OCI-LY7 (cell line): ENCODE data around the gene RAP1B. TPM values are rescaled to one million over a fixed set of nuclear protein-coding genes. Genes with fewer than 3 reads are reported as not detected.

ENCODE experiments used
- BruUV-seq: library from RNA; stranded (reverse); fragments of 400-500 nt; replicated peaks from 2 replicates; lab custom pipeline; 2021; lab: Mats Ljungman, UMichigan
- CTCF ChIA-PET: fragments of 300-600 bp; sonication (Branson Sonifier 250); formaldehyde crosslinking; loops from one replicate; lab custom pipeline; 2022; ENCODE audit warnings: antibody characterized with exemption; ENCODE audit not compliant: unreplicated experiment; lab: Charles Lee
- POLR2A ChIA-PET: fragments of 300-600 bp; sonication (Branson Sonifier 250); formaldehyde crosslinking; loops from one replicate; lab custom pipeline; 2022; ENCODE audit warnings: antibody characterized with exemption; lab: Charles Lee
- DNase-seq: peaks from one replicate; pipeline ENCODE4 v3.0.0-alpha.2; 2015; ENCODE audit warnings: low spot score
- H2AFZ ChIP-seq: fragments of 200-600 bp; sonication (generic), shearing (Covaris generic); 2 replicates; pipeline ENCODE4 v1.6.1; 2014; ENCODE audit warnings: mild to moderate bottlenecking, antibody characterized with exemption, low read length, moderate library complexity
- H3K27ac ChIP-seq: fragments of 200-600 bp; sonication (generic); 2 replicates; pipeline ENCODE4 v1.5.1; 2014; ENCODE audit warnings: mixed run types, low read depth, mild to moderate bottlenecking, moderate library complexity, low read length, inconsistent platforms; ENCODE audit not compliant: poor library complexity, severe bottlenecking
- H3K36me3 ChIP-seq: fragments of 200-600 bp; sonication (generic); 2 replicates; pipeline ENCODE4 v1.6.1; 2014; ENCODE audit warnings: mild to moderate bottlenecking, antibody characterized with exemption, low read length, moderate library complexity, mixed read lengths; ENCODE audit not compliant: insufficient read depth
- H3K4me1 ChIP-seq: fragments of 200-600 bp; sonication (generic); 2 replicates; pipeline ENCODE4 v1.5.1; 2014; ENCODE audit warnings: mild to moderate bottlenecking, low read length; ENCODE audit not compliant: insufficient read depth, poor library complexity, severe bottlenecking
- H3K4me2 ChIP-seq: fragments of 200-600 bp; sonication (generic); 2 replicates; pipeline ENCODE4 v1.6.1; 2014; ENCODE audit warnings: mild to moderate bottlenecking, low read length
- H3K4me3 ChIP-seq: fragments of 200-600 bp; sonication (generic); 2 replicates; pipeline ENCODE4 v1.5.1; 2014; ENCODE audit warnings: mild to moderate bottlenecking, low read depth, low read length; ENCODE audit not compliant: poor library complexity, severe bottlenecking
- H3K79me2 ChIP-seq: fragments of 200-600 bp; sonication (generic); 2 replicates; pipeline ENCODE4 v1.6.1; 2016; ENCODE audit warnings: low read depth, mild to moderate bottlenecking, low read length, moderate library complexity, mixed read lengths; ENCODE audit not compliant: insufficient read depth
- H3K9me2 ChIP-seq: fragments of 200-600 bp; sonication (generic); 2 replicates; pipeline ENCODE4 v1.6.1; 2016; ENCODE audit warnings: mild to moderate bottlenecking, low read length, mixed read lengths; ENCODE audit not compliant: insufficient read depth
- H3K9me3 ChIP-seq: fragments of 200-600 bp; sonication (generic); 2 replicates; pipeline ENCODE4 v1.6.1; 2014; ENCODE audit warnings: mild to moderate bottlenecking, mixed run types, low read length, mixed read lengths
- H4K20me1 ChIP-seq: fragments of 200-600 bp; sonication (generic); 2 replicates; pipeline ENCODE4 v1.6.1; 2014; ENCODE audit warnings: mild to moderate bottlenecking, antibody characterized with exemption, low read length, moderate library complexity, mixed read lengths; ENCODE audit not compliant: insufficient read depth
- CTCF ChIP-seq: fragments of 200-600 bp; sonication (generic); conservative IDR thresholded peaks from 2 replicates; pipeline ENCODE4 v1.5.1; 2014; ENCODE audit warnings: mild to moderate bottlenecking, antibody characterized with exemption, low read length, moderate library complexity, mixed read lengths
- EZH2phosphoT487 ChIP-seq: fragments of 200-600 bp; sonication (generic); IDR thresholded peaks from 2 replicates; pipeline ENCODE4 v1.6.1; 2018; ENCODE audit warnings: low read depth, borderline replicate concordance, mild to moderate bottlenecking, mixed run types, antibody characterized with exemption, low read length, moderate library complexity, mixed read lengths
- intact Hi-C: fragments of 100-400 bp; cut with micrococcal nuclease; formaldehyde crosslinking; loops from one replicate; pipeline ENCODE4 v1.10.0; 2022; ENCODE audit not compliant: unreplicated experiment
- total RNA-seq, 2 experiments: library from RNA; depleted of rRNA in 1 of 2; stranded (reverse); fragments of >200 nt in 1 of 2; shearing (Covaris generic) in 1 of 2; gene quantifications; 2 replicates each; pipeline ENCODE4 v1.2.3, GENCODE V29; 2014 to 2022

RAP1B gene
- total RNA-seq, 2 experiments from 2014 or later = 100 to 166 TPM

- Histone ChIP-seq H2AFZ (no peak overlapping the region), H3K36me3 (peaks cover 78% of the 10 kb centered on the region), H3K4me1 (peaks cover 68% of the 10 kb centered on the region), H3K4me2 (peak overlapping the region; percentile 62), H3K9me3 (peaks cover 36% of the 10 kb centered on the region), H3K79me2 (peaks cover 100% of the 10 kb centered on the region), H4K20me1 (peaks cover 36% of the 10 kb centered on the region), H3K27ac (peak overlapping the region; percentile 62), H3K9me2 (no peaks in the 10 kb centered on the region), H3K4me3 (peak overlapping the region; percentile 21)
- POLR2A ChIA-PET = interaction anchor here (0.6 to 2.2 kb wide), 9 partner anchors 9 to 76 kb away, joined by 3 to 10 read pairs (median 3); no protein-coding TSS in a partner anchor
- TF ChIP-seq EZH2phosphoT487 (no peak), CTCF (no peak)
- no TSS peak for BruUV-seq
- no peak for DNase-seq
- CTCF ChIA-PET = no interaction called here
- intact Hi-C loops = loop anchor here (2.0 kb wide), 1 partner anchor 17 kb away; no protein-coding TSS in a partner anchor
These were observed 19.4 kb downstream of the RAP1B start for GRCh38 chr12:68630050-68630449.

GRCh38 chr12:68630598-68630997, 19.9 kb downstream of the RAP1B start:
- H3K9me2 ChIP-seq = no peaks in the 10 kb centered on the region
- peaks cover 73% of the 10 kb centered on the region for H3K4me1 ChIP-seq
- H3K36me3 ChIP-seq = peaks cover 73% of the 10 kb centered on the region
- POLR2A ChIA-PET = interaction anchor here (0.7 to 2.0 kb wide), 3 partner anchors 9 to 76 kb away, joined by 3 to 7 read pairs (median 3); no protein-coding TSS in a partner anchor
- CTCF ChIA-PET = no interaction called here
- no peak for TF ChIP-seq EZH2phosphoT487
- peak; percentile 37 for TF ChIP-seq CTCF
- peaks cover 31% of the 10 kb centered on the region for H3K9me3 ChIP-seq
- H3K27ac ChIP-seq = peak overlapping the region; percentile 62
- peak; percentile 53 for DNase-seq
- intact Hi-C loops = loop anchor here (2.0 kb wide), 1 partner anchor 18 kb away; no protein-coding TSS in a partner anchor
- H3K79me2 ChIP-seq = peaks cover 100% of the 10 kb centered on the region
- H4K20me1 ChIP-seq = peaks cover 36% of the 10 kb centered on the region
- H2AFZ ChIP-seq = no peak overlapping the region
- H3K4me2 ChIP-seq = peak overlapping the region; percentile 62
- peak overlapping the region; percentile 21 for H3K4me3 ChIP-seq
- BruUV-seq = no TSS peak

- no TSS peak for BruUV-seq
- H3K79me2 ChIP-seq = peaks cover 100% of the 10 kb centered on the region
- H3K36me3 ChIP-seq = peaks cover 72% of the 10 kb centered on the region
- POLR2A ChIA-PET = interaction anchor here (1.2 to 1.6 kb wide), 3 partner anchors 10 to 18 kb away, joined by 3 to 5 read pairs (median 3); no protein-coding TSS in a partner anchor
- H2AFZ ChIP-seq = no peak overlapping the region
- H3K27ac ChIP-seq = peak overlapping the region; percentile 62
- H4K20me1 ChIP-seq = peaks cover 36% of the 10 kb centered on the region
- H3K4me1 ChIP-seq = peaks cover 79% of the 10 kb centered on the region
- DNase-seq = no peak
- intact Hi-C loops = loop anchor here (2.0 kb wide), 1 partner anchor 18 kb away; no protein-coding TSS in a partner anchor
- peaks cover 25% of the 10 kb centered on the region for H3K9me3 ChIP-seq
- peak overlapping the region; percentile 62 for H3K4me2 ChIP-seq
- CTCF ChIA-PET = no interaction called here
- peak overlapping the region; percentile 21 for H3K4me3 ChIP-seq
- H3K9me2 ChIP-seq = no peaks in the 10 kb centered on the region
- TF ChIP-seq CTCF (no peak), EZH2phosphoT487 (no peak)
These were observed 20.5 kb downstream of the RAP1B start for GRCh38 chr12:68631227-68631626.
